SKM-1 (cell line): Measurements from ENCODE around the gene MTA3.

ENCODE experiments used
- DNase-seq: peaks from one replicate; lab custom pipeline; 2025; ENCODE audit not compliant: unreplicated experiment; lab: John Stamatoyannopoulos, UW

Gene MTA3

GRCh38 chr2:42781181-42781580, 212.7 kb downstream of the MTA3 start:
- no peak for DNase-seq

DNA sequence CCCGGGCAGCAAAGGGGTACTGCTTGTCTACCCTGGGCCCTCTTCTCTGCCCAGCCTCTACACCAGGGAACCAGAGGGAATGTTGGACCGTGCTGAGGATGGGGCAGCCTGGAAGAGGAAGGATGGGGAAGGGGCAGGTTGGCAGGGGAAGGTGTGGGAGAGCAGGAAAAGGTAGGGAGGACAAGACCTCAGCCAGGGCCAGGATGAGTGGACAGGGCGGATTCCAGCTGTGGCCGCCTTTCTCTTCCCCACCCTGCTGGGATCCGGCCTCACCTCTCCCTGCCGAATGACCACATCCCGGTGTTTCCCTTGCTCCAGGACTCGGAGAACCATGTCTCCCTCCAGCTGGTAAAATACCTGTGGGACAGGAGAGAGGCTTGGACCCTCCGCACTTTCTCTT, 215.1 kb downstream of the MTA3 start:
- DNase-seq, result no peak

- DNase-seq, result no peak
Measured at GRCh38 chr2:42784204-42784880, 215.9 kb downstream of the MTA3 start.

- DNase-seq, result no peak
Measured at GRCh38 chr2:42786561-42787345, 218.3 kb downstream of the MTA3 start.

DNA sequence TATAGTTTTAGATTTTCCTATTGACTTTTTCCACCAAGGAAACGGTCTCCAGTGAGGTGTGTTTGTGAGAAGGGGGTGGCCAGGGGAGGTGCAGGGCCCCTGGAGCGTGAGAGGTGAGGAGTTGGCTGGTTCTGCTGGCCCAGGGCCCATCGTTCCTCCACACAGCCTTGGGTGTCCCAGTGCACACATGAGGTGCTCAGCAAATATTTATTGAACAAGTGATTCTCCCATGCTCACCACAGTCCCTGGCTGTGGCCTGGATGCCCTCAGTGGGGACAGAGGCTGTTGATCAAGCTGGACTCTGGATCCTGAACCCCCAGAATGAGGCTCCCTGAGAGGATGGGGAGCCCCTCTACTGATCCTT, 219.0 kb downstream of the MTA3 start:
- no peak for DNase-seq

DNA sequence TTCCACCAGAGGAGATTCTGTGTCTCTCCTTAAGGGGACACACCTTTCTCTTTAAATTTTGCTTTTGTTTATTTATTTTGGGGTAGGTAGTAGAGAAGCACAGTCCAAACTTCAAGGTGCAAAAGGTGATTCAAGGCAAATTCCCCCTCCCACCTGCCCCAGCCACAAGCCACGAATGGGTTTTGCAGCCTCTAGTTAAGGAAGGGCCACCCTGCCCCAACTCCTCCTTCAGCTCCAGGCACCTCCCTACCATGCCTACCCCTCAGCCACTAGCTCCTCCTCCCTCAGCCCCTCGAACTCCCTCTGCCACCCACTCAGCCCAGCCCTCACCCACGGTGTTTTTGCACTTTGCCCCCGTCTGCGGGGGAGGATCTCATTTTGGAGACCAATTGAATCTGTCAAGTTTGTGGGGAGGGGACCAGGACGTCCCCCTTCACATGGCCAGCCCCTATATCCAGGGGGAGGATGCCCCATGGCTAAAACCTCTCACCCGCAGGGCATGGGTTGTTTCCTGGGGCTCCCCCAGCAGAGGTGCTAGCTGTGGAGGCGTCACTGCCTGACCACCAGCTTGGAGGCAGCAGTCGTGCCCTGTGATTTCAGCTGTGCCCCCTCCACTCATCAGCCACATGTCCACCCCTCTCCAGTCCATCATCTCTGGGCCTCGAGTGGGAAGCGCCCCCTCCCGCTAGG, 219.5 kb downstream of the MTA3 start:
- no peak for DNase-seq

GRCh38 chr2:42788478-42788793, 220.0 kb downstream of the MTA3 start:
- DNase-seq, result no peak

- no peak for DNase-seq
Measured at GRCh38 chr2:42788882-42789281, 220.4 kb downstream of the MTA3 start.

DNA sequence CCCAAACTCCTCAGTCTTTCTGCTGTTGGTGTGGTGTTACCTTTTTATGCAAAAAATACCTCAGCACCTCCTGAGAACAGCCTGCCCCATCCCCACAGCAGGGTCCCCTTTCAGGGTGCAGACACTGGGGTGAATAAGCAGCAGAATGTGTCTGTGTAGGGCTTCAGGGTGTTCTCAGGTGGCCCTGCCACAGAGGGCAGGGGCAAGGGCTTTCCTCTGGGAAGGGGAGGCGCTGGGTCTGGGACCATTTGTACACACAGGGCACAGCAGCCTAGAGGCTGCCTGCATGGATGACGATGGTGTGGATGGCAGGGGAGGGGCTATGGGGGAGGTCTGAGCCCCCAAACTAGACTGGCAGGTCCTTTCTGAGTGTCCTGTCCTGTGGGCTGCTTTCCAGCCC, 221.3 kb downstream of the MTA3 start:
- DNase-seq, result no peak

- no peak for DNase-seq
Measured at GRCh38 chr2:42791606-42792005, 223.2 kb downstream of the MTA3 start.

GRCh38 chr2:42792087-42792582, 223.7 kb downstream of the MTA3 start:
- DNase-seq, result peak; percentile 40

DNA sequence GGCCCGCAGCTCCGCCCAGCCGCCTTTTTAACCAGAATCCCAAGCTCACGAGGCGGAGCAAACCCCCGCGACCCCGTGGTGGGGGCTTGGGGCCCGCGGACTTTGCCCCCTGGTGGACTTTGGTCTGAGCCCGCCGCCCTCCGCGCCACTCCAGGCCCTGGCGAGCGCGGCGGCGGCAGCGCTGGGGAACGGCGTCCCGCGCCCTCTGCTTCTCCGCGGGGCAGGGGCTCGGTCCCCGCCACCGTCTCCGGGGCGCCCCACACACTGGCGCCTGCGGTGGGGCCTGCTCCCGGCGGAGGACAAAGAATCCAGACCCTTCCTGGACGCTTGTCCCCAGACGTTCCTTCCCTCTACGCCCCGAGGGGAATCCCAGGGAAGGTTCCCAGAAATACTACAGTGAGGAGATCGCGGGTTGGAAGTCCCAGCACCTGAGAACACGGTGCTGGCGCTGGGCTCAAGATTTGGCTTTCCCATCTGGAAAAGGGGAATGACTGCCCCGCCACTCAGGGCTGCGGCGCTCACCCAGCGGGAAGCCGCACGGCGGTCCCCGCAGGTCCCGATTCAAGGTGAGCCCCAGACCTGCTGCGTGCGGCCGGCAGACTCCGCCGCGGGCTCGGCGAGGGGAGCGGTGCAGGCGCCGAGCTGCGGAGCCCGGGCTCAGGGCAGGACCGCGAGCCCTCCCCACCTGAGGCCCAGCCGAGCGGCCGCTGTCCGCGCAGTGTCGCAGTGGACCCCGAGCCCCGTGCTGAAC, 224.3 kb downstream of the MTA3 start, which contains the start of gene HAAO:
Gene HAAO (minus strand): TSS at position 1 of the 751 bp plus-strand sequence. CDS start 47 bp downstream, outside the sequence.
- DNase-seq, result no peak

DNA sequence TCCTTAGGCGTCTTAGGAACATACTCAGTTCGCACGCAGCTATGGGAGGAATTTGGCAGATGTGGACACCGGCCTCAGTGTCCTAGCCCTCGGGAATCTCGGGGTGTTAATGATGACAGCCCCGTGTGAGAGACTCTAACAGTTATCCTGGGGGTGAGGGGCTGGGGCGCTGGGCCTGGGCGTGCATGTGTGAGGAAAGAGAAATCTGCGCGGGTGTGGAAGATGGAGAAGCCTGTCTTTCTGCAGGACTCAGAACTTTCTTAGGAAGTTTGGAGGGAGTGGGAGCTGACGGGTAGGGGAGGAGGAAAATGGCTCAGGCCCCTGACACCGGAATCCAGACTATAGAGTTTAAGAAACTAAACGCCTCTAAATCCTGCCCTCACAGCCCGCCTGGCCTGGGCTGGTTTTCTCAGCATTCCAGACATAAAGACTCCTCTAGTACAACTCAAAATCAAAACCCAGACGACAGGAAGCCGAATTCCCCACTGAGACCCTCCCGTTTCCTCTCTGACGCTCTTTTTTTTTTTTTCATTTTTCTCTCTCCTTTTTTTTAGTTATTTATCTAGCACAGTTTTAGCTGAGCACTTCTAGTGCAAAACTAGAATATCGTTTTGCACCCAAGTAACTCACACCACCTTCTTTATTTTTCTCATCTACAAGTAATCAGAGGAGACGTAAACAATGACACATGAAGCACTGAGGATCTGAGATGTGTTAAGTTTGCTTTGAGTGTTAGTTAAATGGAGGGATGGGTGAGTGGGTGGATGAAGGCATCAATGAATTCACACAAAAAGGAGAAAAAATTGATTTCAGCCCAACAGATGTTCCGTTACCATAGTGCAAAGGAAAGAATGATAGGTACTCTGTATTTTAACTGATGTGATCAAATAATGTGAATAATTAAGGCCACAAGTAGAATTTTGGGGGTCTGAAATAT, 225.2 kb downstream of the MTA3 start:
- DNase-seq, result no peak

GRCh38 chr2:42794271-42795046, 226.0 kb downstream of the MTA3 start:
- DNase-seq, result peak; percentile 47

DNA sequence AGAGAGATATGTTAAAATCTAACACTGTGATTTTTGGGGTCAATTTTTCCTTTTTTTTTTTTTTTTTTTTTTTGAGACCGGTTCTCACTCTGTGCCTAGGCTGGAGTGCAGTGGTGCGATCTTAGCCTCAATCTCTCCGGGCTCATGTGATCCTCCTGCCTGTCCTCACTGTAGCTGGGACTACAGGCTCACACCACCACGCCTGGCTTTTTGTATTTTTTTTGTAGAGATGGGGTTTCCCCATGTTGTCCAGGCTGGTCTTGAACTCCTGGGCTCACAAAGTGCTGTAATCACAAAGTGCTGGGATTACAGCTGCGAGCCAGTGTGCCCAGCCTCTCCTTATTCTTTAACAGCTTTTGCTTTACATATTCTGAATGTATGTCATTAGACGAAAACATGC, 226.8 kb downstream of the MTA3 start:
- no peak for DNase-seq

- DNase-seq, result no peak
Measured at GRCh38 chr2:42795841-42796301, 227.4 kb downstream of the MTA3 start.

GRCh38 chr2:42796427-42797248, 228.2 kb downstream of the MTA3 start:
- DNase-seq, result no peak

GRCh38 chr2:42797281-42797680, 228.8 kb downstream of the MTA3 start:
- DNase-seq, result no peak
